D341Med (cell line): ENCODE data around the gene CMTM7.
A peak's percentile ranks its signal among the peaks of the same experiment; 100 is the strongest.

Experiments
- DNase-seq: peaks from one replicate; pipeline ENCODE4 v3.0.0; 2012; ENCODE audit warnings: low spot score

CMTM7 gene

GRCh38 chr3:32493437-32494414 lies 102.1 kb downstream of the CMTM7 start:
- no peak for DNase-seq

- no peak for DNase-seq
These were observed 103.4 kb downstream of the CMTM7 start for GRCh38 chr3:32495085-32495484.

DNA sequence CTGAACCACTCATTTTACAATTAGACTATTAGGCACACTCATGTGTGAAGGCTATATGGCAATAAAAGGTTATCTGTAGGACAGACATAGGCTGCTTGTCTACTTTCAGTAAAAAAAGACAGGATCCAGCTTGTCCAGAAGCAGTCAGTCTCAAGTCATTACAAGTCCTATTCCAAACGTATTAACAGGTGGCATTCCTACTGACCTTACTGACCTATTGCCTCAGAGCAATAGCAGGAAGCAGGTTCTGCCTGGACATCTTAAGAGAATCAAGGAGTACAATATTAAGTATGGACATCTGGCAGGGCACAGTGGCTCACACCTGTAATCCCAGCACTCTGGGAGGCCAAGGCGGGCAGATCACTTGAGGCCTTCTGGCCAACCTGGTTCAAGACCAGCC lies 104.0 kb downstream of the CMTM7 start:
- DNase-seq = no peak

DNA sequence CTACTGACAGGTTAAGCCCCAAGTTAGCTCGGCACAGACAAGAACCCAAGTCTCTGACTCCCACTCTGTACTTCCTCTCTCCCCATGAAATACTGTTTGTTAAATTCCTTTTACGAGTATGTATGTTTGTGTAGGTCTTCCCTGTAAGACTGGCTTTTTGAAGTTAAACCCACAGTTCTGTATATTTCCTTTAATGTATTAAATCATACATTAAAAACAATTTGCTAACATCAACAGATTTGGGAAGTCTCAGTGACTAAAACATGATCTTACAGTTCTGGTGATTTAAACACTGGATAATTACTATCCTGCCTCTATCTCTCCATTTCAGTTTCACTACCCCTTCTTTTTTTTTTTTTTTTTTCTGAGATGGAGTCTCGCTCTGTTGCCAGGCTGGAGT lies 106.6 kb downstream of the CMTM7 start:
- DNase-seq = no peak

DNA sequence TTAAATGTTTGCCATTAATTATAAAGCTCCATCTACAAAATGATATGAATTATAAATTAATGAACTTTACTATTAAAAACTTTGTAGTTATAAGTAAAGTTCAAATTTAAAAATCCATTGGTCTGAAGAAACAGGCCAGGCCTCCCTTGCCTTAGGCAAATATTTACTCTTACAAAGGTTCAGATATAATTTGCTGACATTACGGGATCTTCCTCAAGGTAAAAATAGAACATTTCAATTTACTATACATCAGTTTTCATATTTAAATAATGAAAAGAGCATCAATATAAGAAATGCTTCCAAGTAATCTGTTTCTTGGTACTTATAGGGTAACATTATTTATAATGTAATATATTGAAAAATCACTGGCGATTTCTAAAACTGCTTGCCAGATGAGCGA lies 107.3 kb downstream of the CMTM7 start:
- DNase-seq = no peak

DNA sequence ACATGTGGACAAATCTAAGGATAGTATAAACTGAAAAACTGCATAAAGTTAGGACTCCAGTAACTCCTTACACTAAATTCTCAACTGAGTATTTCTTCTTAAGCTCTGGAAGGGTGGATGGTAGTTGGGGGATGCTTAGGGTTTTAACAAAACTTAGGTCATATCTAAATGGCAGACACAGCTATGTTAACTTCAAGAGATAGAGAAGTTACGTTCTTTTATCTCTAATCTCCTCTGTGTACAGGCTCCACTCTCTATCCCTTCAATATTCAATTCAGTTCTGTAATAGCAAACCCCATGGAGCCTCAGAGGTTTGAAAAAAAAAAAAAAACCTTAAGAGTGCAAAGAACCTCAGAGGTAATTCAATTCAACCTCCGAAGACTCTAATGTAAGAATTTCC lies 107.9 kb downstream of the CMTM7 start:
- DNase-seq = no peak

GRCh38 chr3:32500231-32500630 lies 108.6 kb downstream of the CMTM7 start:
- DNase-seq = no peak

- DNase-seq = no peak
These were observed 109.5 kb downstream of the CMTM7 start for GRCh38 chr3:32500880-32501782.

GRCh38 chr3:32501783-32502117 lies 110.1 kb downstream of the CMTM7 start:
- DNase-seq = no peak

- DNase-seq = peak; percentile 96
These were observed 110.7 kb downstream of the CMTM7 start, which contains the start of gene CMTM6 for GRCh38 chr3:32502118-32502945. TSS of gene CMTM6 (minus strand) at chr3:32502852. CDS start at chr3:32502745, 107 bp downstream.

DNA sequence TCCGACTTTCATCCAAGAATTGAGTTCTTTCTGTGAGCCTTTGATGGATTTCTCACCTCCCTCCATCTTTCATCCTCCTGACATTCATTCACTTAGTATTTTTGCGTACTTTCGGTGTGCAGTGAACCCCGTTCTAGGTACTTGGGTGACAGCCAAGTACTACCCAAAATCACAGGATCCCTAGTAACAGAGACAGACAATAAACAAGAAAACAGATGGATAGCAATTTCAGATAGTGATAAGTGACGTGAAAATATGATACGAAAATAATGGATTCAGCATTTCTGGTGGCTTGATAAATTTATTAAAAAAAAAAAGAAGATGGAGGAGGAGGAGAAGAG lies 111.3 kb downstream of the CMTM7 start:
- DNase-seq = no peak
